Fibroblast of skin of left quadriceps (primary cell): ENCODE data around the gene KLHL12.

Source experiments
- DNase-seq, 2 experiments: peaks; one replicate each; pipeline ENCODE4 v3.0.0-alpha.2; 2013; ENCODE audit warnings: low read depth in 2 of 2

The KLHL12 gene

DNA sequence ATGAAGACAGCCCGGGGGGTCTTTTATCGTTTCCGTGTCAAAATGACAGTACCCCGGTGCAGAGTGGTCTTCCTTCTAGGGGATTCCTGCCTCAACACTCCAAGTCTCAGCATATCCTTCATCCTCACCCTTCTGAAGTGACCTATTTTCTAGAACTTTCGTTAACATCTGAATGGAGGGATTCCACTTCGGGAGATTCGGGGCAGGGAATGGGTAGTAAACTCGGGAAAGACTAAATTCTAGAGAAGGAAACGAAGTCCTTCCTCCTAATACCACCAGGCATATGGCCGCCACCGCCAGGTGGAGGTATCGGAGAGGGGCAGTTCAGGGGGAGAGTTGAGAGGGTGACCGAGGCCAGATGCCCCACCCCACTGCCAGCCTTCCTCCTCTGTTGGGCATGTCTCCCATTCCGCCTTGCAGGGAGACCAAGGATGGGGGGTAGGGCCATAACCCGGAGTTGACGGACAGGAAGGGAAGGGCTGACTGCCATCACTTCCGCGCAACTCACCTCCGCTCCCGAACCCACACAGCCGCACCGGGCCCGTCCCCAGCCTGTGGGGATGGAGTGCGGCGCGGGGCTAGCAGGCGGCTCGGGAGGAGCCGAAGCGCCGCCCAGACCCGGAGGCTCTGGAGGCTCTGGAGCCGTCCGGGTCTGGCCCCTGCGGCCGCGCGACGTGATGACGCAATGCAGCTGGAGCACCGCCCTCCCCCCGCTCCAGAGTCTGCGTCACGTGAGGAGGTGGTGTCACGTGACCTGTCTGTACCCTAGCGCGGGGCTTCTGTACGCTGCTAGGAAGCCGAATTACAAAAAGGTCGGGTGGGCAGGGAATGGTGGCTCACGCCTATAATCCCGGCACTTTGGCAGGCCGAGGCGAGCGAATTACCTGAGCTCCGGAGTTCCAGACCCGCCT, at the start of gene KLHL12:
TSS of gene KLHL12 (minus strand) at position 654 of the 911 bp plus-strand sequence. CDS start 2,072 bp downstream, outside the sequence.
- DNase-seq = peak; percentile 91 to 92

DNA sequence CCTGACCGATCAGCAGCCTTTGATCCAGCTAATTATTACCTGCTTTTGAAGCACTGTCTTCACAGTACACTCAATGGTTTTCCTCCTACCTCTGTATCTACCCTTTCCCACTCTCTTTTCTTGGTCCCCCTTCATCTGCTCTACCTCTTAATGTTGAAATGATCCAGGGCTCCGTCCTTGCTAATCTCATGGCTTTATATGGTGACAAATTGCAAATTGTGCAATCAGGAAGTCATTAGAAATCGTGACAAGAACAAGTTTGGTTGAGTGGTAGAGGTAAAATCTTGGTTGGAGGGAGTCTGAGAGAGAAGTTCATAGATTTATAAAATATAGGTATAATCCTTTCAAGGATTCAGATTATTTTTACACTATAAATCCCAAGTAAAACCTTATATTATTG, 49.6 kb upstream of the KLHL12 start:
- no peak for DNase-seq

DNA sequence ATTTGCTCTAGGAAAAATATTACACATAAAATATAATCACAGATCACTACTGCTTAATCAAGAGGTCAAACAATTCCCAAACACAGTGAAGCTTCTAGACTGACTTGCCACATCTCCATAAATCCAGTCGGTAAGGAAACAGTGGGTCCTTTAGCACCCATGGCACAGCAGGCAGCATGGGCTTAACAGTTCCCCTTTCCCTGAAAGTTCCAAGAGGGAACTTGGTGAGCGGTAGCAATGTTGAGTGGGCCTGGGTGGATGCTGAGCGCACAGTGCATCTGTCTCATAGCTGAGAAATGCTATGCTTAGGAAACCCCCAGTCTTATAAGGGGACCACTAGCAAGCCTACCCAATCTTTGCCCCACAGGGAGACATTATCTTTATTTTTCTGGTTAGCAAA, 47.8 kb upstream of the KLHL12 start:
- no peak for DNase-seq

DNA sequence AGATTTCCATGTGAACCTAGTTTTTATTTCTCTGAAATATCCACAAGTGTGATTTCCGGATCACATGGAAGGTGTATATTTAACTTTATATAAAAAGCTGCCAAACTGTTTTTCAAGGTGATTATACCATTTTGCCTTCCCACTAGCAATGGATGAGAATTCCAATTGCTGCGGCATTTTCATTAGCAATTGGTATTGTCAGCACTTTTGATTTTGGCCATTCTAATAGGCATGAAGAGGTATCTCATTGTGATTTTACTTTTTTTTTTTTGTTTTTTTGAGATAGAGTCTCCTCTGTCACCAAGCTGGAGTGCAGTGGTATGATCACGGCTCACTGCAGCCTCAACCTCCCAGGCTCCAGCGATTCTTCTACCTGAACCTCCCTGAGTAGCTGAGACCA, 45.0 kb upstream of the KLHL12 start:
- DNase-seq = no peak

DNA sequence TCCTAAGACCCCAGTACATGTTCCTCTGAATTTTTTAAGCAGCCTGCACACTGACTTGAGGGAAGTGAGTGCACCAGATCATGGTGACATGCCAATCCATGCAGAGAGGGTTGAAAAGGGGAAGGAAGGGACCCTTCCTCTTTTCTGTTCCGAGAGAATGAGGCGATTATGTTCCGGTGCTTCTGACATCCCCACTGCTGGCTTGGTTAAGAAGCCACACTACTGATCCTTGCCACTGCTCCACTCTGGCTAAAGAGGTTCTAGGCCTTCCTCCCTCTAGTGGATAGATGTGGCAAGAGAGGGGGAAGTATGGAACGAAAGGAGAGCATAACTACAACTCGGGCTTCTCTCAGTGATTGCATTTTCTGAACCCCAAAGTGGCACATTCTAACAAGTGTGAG, 41.9 kb upstream of the KLHL12 start:
- DNase-seq = peak; percentile 24 to 32

DNA sequence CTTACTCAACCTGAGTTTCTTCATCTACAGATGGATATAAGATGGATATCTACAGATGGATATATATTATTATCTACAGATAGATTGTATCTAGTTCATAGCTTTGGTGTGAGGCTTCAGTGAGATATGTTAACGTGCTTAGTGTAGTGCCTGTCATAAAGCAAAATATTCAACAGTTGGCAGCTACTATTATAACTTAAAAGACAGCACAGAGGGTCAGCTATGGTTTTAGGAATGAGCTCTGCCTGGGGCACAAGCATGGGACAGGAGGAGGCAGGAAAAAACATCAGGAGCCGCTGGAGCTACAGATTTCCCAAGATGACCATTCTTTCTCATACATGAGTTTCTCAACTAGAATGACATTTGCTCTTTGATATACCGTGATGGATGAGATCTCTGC, 41.3 kb upstream of the KLHL12 start:
- DNase-seq = no peak

DNA sequence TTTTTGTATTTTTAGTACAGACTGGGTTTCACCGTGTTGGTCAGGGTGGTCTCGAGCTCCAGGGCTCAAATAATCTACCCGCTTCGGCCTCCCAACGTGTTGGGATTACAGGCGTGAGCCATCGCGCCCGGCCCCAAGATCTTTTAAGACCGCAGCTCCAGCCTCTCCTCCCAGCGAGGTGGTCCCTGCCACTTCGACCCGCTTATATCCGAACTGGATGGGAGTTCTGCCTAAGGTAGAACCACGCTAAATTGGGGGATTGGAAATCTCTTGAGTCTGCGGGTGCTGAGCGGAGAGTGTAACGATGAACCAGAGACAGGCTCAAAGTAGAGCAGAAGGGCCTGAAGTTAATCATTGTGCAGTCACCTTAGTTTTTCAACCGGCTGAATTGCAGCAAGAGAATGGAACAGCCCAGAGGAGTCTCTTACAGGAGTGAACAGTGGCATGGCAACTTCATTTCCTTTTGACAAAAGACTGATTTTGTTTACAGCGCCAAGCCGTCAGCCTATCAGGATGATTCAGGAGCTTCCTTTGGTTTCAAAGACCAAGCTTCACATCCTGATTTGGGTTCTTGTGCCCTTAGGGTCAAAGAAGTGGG, 40.7 kb upstream of the KLHL12 start:
- DNase-seq = no peak

DNA sequence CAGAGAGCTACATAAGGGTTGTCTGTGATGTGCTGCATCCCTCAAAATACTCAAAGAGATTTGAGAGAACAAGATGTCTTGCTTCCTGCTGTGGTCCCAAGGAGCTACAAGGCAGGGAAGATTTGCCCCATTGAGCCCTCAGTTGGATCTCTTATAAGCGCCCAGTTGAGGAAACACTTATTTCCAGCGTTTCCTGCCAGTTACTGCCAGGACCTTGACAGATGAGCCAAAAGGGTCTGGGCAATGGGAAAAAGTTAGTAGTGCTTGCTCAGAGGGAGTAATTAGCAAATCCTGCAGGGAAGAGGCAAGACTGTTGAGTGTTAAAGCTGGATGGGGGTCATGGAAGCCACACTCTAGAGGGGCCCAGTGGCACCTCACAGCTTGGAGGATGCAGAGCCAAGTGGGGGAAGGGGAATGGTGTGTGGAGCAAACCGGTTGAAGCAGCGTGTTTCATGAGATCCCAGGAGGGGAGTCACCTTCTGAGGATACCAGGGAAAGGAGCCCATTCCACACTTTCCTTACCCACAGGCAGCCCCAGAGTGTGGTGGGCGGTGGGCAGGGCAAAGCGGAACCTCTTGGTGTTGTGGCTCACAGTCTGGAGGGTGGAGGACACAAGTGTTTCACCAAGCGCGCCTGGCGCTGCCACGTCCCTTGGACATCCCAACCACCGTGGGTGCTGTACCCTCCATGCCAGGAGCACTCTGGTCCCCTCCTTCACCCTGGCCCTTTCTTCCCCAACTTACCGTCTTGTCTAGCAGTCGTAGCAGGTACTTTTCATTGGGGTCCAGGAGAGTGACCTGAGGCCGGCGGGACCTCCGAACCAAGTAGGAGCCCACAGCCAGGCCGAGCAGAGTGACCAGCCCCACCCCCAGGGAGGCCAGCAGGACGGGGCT, 39.2 kb upstream of the KLHL12 start:
- DNase-seq = no peak

DNA sequence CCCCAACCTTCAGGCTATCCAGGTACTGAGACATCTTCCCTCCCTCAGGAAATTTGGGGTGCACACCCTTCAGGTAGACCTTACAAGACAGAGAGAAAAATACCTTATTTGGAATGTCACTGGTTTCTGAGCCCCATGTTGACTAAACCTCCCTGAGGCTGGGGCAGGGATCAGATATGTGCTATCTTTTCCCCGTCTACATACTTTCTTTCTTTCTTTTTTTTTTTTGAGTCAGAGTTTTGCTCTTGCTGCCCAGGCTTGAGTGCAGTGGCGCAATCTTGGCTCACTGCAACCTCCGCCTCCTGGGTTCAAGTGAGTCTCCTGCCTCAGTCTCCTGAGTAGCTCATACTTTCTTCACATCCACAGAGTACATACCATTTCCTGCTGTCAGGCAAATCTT, 38.4 kb upstream of the KLHL12 start:
- DNase-seq = no peak

DNA sequence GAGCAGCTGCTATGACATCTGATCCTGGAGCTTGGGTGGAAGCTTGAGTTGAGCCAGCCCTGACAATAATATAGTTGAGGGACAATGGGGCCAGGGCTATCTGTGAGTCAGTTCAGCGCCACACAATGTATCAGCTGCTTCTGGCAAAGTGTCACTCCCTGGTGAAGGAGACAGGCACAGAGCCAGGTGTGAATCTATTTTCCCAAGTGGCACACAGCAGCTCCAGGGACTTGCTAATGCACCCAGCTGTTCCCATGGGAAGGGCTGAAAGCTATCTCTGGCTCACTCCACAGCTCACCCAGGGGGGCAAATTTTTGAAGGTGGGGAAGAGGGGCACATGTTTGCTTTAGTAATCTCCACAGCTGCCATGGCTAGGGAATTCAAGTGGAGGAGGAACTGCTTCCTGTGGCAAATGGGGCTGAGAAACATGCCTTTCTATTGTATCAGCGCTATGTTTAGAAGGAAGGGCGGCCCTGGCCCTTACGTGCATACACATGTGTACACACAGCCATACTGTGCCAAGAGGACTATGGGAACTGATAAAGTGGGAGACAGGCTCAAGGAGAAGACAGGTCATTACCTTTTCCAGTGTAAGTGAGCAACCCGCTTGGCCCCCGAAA, 37.9 kb upstream of the KLHL12 start:
- no peak for DNase-seq

DNA sequence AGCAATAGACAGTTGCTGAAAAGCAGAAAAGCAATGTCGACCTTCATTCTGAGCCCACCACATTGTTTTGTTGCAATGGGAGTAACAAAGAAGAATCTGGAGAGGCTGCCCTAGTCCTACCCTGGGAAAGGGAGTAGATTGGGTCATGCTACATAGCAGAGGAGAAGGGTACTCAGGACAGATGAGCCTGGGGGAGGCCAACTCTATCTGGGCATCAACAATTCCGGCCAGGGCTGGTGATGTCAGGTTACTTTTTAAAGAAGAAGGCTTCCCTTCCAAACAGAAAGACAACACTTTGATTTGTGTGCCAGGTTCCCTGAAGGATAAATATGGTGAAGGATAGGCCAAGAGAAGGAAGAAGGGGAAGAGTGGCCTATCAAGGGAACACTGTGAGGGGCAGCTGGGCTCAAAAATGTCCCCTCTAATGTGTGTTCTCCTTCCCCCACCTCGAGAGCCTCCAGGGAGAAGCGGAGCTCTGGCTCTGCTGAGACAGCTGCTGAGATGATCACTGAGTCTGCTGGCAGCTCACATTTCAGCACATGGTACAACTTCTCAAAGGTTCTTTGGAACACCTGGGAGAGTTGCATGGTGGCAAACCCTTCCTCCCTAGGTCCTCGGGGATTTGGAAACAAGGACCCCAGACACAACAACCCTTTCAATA, 34.3 kb upstream of the KLHL12 start:
- no peak for DNase-seq

DNA sequence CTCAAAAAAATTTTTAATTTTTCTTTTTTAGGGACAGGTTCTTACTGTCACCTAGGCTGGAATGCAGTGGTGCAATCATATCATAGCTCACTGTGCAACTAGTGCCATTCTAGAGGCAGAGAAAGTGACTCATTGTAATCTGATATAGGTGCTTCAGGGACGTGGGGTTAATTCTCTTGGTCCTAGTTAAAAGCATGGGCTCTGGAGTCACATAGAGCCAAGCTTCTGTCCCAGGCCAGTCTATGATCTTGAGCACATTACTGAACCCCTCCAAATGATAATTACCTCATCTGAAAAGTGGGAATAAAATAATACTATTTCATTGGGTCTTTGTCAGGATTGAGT, 32.2 kb upstream of the KLHL12 start:
- no peak for DNase-seq

DNA sequence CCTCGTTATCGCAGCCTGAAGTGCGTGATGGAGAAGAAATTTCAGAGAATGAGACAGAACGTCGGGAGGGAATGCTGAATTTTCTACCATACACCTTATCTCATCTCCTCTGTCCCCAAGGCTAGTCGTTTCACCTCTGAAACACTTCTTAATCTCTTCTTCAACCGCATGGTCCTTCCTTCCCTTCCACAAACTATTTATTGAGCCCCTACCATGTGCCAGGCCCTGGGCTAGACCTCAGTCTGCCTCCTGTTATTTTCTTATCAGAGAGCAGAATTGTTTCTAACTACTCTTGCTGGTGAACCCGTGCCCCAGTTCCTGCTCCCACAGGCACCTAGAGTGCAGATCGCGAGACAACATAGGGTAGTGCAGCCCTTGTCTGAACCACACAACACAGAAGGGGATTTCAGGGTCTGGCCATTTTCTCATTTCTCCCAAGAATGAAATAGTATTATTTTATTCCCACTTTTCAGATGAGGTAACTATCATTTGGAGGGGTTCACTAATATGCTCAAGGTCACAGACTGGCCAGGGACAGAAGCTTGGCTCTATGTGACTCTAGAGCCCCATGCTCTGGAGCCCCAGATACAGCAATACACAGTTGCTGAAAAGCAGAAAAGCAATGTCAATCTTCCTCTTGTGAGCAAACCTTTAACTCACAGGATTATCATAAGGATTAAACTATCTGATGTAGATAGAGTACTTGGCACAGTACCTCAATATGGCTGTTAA, 31.7 kb upstream of the KLHL12 start:
- DNase-seq = no peak

DNA sequence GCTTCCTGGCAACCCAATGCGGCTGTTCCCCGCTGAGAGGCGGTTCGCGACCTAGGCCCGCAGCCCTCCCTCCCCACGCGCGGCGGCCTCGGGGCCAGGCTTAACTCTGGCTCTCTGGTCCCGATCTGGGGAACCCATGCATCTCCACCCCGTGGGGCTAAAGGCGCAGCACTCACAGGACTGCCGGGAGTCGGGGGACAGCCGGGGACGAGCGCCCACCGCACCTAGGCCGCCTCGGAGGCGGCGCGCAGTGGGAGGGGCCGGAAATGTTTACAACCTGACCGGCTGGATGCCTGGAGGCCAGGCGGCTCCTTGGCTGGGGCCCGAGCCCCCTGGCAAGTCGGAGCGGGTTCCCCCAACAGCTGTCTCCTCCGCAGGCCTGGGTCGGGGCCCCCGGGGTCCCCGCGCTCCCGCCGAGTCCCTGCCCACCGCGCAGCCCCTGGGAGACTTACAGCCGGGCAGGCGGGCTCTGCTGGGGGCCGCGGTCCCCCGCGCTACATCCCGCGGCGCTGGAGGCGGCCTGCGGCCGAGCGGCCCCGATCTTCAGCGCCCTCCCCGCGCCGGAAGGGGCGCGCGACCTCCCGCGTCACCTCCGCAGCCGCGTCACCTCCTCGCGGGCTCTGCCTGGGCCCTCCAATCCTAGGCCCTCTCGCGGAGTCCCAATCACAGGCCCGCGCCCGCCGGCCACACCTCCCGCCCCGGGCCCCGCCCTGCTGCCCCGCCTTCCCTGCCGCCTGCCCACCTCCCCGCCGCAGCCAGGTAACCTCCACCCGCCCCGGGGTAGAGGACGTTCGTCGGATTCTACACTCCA, 30.9 kb upstream of the KLHL12 start, which contains the start of gene ADIPOR1:
TSS of gene ADIPOR1 (minus strand) at position 580 of the 811 bp plus-strand sequence. CDS start 7,242 bp downstream, outside the sequence.
- peak; percentile 40 to 49 for DNase-seq

DNA sequence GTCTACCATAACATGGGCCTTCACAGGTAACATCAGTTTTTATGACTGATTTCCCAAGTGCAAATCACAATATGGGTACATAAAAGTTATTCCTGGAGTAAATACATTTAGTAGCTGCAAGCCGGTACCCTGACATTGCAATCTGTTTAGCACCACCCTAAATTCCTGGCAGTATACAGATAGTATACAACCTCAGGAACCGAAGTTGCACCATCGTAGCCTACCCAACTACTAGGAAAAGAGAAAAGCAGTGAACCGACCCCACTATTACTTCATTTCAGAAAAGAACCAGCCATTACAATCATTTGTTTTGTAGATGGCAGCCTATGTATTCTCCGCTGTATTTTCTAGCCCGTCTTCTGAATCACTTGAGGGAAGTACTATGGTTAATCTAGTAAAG, 29.9 kb upstream of the KLHL12 start:
- no peak for DNase-seq

DNA sequence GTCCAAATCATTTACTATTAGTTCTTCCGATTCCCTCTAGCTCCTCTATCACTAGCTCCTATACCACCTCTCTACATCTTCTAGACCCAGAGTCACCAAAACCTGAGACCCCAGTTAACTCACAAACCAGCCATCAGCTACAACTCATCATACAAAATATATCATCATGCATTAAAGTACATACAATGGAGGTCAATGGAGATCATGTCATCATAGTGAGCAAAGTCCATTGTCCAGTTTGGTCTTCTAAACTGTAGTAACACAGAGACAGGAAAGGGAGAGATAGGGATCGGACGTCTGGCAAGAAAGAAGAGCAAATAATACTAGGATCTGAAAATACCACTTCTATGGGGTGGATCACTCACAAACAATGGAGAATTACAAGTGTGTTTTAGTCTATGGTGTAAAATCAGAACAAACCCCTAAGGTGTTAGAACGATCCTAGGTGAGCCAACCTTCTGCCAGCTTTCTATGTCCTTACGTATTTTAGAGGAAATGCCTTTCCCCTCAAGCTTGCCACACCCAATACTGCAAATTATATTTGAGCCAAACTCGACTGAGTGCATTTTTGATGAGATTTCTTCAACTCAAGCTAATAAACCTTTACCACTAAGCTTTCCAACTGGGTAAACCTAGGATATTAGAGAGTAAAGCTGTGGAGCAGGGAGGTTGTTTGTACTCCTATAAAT, 27.2 kb upstream of the KLHL12 start:
- DNase-seq = no peak

DNA sequence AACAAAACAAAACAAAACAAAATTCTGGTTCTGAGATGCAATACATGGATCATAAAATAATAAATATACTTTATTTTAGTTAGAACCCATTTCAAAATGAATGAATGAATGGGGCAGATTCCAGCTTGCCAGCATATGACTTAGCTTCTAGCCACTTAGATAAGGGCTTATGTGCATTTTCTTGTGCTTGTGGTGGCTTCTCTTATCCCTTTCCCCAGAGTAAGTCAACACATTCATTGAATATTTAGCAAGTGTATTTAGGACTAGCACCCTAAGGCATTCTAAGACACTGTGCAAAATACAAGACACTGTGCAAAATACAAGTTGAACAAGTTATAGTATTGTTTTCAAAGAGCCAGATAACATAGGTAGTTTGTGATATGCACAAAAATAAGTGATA, 26.4 kb upstream of the KLHL12 start:
- DNase-seq = no peak

DNA sequence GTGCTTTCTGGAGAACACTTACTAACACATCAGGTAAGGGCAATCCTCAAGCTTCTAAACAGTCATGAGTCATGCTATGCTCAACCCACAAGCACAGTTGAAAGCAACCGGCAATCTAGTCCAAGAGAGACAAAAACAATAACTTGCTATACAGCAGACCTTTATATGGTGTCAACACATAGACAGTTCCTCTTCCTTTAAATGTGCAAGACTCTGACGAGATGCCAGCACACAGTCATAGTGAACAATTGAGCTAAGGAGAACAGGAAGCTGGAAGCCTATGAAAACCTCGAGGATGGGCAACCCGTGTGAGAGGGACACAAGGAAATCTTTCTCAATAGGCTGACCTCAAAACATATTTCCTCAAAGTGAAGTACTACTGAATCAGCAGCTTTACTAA, 25.8 kb upstream of the KLHL12 start:
- no peak for DNase-seq

DNA sequence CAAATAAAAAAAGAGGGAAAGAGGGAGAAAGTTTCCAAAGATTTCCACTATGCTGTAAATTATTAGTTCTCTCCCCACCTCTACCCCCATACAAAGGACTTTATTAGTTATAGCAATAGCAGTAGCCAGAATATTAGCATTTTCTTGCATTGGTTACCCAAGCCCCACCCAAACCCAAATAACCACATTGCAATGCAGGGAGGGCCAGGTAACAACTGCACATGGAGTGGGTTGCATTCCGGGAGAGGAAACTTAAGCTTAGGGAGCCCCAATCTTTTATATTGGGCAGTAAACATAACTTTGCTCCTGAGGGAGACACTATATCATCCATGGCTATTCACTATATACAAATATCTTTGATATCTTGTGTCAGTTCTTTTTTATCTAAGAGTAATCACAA, 25.1 kb upstream of the KLHL12 start:
- DNase-seq = no peak
